KOPT-K1 (cell line): ENCODE measurements around the gene MRGPRX4.
"Not testable (repeated sequence)": the region's sequence is repeated elsewhere in the genome, so short reads cannot be mapped to it uniquely, and the experiment has no call there.

Experiments
- H3K27ac ChIP-seq: fragments of 200-600 bp; sonication (generic); 2 replicates; pipeline ENCODE4 v1.5.1; 2016; ENCODE audit warnings: antibody characterized with exemption, mild to moderate bottlenecking, low read depth, low read length; ENCODE audit not compliant: poor library complexity, severe bottlenecking
- H3K36me3 ChIP-seq: fragments of 200-600 bp; sonication (generic); 2 replicates; pipeline ENCODE4 v1.5.1; 2017; ENCODE audit warnings: antibody characterized with exemption, mild to moderate bottlenecking, low read length, moderate library complexity; ENCODE audit not compliant: insufficient read depth
- H3K9me3 ChIP-seq: fragments of 200-600 bp; sonication (generic); 2 replicates; pipeline ENCODE4 v1.5.1; 2017; ENCODE audit warnings: antibody characterized with exemption, low read length, mild to moderate bottlenecking; ENCODE audit not compliant: insufficient read depth, poor library complexity, severe bottlenecking

Gene MRGPRX4

GRCh38 chr11:18191376-18191775 is 18.7 kb downstream of the MRGPRX4 start:
- Histone ChIP-seq H3K9me3 (no peaks in the 10 kb centered on the region), H3K36me3 (no peaks in the 10 kb centered on the region), H3K27ac (no peak overlapping the region)

DNA sequence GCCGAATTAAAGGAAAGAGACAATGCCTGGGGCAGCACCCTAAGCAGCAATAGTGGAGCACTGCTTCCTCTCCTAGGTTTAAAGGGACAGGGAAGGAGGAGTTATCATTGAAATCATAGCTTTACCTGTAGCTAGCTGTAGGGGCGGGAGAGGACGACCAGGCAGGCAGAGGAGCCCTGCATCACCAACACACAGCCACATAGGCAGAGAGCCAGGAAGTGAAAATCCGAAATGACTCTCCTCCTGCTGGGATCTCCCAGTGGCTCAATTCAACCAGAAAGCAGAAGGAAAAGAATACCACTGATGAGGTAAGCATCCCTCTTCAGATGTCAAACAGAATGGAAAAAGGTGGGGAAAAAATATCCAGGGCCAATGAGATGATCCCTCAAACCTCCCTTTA is 20.4 kb downstream of the MRGPRX4 start:
- H3K27ac ChIP-seq = no peak overlapping the region
- H3K9me3 ChIP-seq = peaks cover 12% of the 10 kb centered on the region
- H3K36me3 ChIP-seq = no peaks in the 10 kb centered on the region

DNA sequence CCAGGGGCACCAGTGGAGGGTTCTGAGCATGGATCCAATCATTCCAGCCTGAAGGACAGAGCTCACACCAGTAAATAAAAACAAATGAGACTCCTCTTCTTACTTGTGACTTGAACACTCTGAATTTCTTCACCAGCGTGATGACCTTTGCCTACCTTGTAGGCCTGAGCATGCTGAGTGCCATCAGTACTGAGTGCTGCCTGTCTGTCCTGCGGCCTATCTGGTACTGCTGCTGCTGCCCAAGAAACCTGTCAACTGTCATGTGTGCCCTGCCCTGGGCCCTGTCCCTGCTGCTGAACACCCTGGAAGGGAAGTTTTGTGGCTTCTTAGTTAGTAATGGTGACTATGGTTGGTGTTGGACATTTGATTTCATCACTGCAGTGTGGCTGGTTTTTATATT is 23.9 kb downstream of the MRGPRX4 start:
- no peaks in the 10 kb centered on the region for H3K36me3 ChIP-seq
- H3K9me3 ChIP-seq = peaks cover 14% of the 10 kb centered on the region
- no peak overlapping the region for H3K27ac ChIP-seq

DNA sequence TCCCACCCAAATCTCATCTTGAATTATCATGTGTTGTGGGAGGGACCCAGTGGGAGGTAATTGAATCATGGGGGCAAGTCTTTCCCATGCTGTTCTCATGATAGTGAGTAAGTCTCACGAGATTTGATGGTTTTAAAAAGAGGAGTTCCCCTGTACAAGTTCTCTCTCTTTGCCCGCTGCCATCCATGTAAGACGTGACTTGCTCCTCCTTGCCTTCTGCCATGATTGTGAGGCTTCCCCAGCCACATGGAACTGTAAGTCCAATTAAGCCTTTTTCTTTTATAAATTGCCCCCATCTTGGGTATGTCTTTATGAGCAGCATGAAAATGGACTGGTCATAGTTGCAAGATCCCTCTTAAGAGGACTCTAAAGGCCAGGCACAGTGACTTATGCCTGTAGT is 25.1 kb downstream of the MRGPRX4 start:
- H3K27ac ChIP-seq, H3K36me3 ChIP-seq: not testable (repeated sequence)
- peaks cover 14% of the 10 kb centered on the region for H3K9me3 ChIP-seq

- Histone ChIP-seq H3K9me3 (no peaks in the 10 kb centered on the region), H3K27ac (no peak overlapping the region), H3K36me3 (no peaks in the 10 kb centered on the region)
Measured at GRCh38 chr11:18203723-18204122, 31.1 kb downstream of the MRGPRX4 start.

GRCh38 chr11:18204220-18204619 is 31.6 kb downstream of the MRGPRX4 start:
- no peak overlapping the region for H3K27ac ChIP-seq
- H3K36me3 ChIP-seq = no peaks in the 10 kb centered on the region
- H3K9me3 ChIP-seq = no peaks in the 10 kb centered on the region

DNA sequence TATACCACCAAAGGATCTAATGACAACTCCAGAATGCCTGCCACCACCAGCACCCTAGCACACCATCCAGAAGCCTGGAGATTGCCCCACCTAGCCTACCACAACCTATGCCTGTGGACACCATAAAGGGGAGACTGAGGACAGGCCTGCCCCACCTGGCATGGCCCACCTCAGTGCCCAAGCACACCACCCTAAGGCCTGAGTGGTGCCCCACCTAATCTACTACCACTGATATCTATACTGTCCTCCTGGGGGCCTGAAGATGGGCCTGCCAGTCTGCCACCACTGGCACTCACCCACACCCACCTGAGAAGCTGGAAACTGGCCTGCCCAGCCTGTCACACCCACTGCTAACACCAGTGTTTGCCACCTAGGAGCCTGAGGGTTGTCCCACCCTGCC is 32.1 kb downstream of the MRGPRX4 start:
- H3K27ac ChIP-seq = no peak overlapping the region
- no peaks in the 10 kb centered on the region for H3K9me3 ChIP-seq
- H3K36me3 ChIP-seq = no peaks in the 10 kb centered on the region

DNA sequence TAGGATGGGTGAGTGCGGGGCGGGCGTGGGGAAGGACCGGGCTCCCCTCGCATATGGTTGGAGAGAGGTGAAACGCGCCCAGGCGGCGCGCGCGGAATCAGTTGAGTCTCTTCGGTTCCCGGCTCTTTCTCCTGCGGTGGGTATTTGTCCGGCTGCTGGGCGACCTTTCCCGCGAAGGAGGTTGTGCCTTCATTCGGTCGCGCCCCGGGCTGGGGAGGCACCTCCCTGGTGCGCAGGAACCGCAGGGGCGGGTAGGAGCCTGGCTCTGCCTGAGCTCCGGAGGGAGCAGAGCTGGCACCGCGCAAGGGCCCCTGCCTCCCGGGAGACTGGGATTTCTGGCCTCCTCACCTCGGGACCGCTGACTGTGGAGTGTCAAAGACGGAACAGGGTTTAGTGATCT is 36.4 kb downstream of the MRGPRX4 start:
- Histone ChIP-seq H3K9me3 (no peaks in the 10 kb centered on the region), H3K27ac (no peak overlapping the region), H3K36me3 (no peaks in the 10 kb centered on the region)

DNA sequence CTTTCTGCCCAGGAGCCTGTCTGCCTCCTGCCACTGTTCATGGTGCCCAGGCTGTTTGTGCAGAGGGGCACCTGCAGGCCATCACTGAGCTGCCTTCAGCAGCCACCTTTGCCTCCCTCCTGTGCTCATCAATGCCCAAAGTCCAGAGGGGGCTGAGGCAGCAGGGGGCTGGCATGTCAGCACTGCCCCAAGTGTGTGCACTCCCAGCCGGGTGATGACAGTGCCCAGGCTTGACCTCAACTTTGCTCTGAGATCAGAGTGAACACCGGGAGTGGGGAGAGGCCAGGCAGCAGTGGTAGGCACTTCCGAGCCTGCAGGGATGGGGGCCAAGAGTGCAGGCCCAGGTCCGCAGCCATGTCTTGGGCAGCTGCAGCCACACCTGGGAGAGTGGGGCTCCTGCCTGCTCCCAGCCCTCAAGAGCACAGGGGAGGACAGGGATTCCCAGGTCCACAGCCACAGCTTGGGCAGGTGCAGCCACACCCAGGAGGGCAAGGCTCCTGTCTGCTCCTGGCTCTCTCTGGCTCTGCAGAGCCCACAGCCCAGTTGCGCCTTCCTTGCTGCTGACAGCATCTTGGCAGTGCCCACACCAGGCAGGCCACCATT is 48.7 kb downstream of the MRGPRX4 start:
- Histone ChIP-seq H3K9me3 (peaks cover 10% of the 10 kb centered on the region), H3K27ac (no peak overlapping the region), H3K36me3 (no peaks in the 10 kb centered on the region)

GRCh38 chr11:18222814-18223421 is 50.3 kb downstream of the MRGPRX4 start:
- Histone ChIP-seq H3K27ac (no peak overlapping the region), H3K36me3 (no peaks in the 10 kb centered on the region), H3K9me3 (peaks cover 10% of the 10 kb centered on the region)
